Activated CD8-positive, alpha-beta T cell treated with anti-CD3 and anti-CD28 coated beads for 36 hours (primary cell): ENCODE measurements around the gene NIN. TPM values are rescaled to one million over a fixed set of nuclear protein-coding genes. Genes with fewer than 3 reads are reported as not detected.

Experiments used
- ATAC-seq: fragments of 200-7000 bp; cut with Tn5 transposase; one replicate; pipeline ENCODE4 v1.10.0; 2021; ENCODE audit warnings: mild to moderate bottlenecking, moderate library complexity
- CTCF ChIA-PET: fragments of 350-600 bp; sonication (Branson Sonifier 250); formaldehyde crosslinking; loops from one replicate; lab custom pipeline; 2021; ENCODE audit warnings: antibody characterized with exemption; lab: Charles Lee
- POLR2A ChIA-PET: fragments of 350-600 bp; sonication (Branson Sonifier 250); formaldehyde crosslinking; loops from one replicate; lab custom pipeline; 2021; ENCODE audit warnings: antibody characterized with exemption; lab: Charles Lee
- DNase-seq: peaks from one replicate; pipeline ENCODE4 v3.0.0-alpha.2; 2020
- H3K27ac Mint-ChIP-seq: one replicate; pipeline ENCODE4 v1.8.0; 2021; ENCODE audit warnings: mild to moderate bottlenecking, mixed read lengths
- H3K27me3 Mint-ChIP-seq: one replicate; pipeline ENCODE4 v1.8.0; 2021; ENCODE audit warnings: mixed read lengths
- H3K36me3 Mint-ChIP-seq: one replicate; pipeline ENCODE4 v1.8.0; 2021; ENCODE audit warnings: low read depth, mixed read lengths
- H3K4me1 Mint-ChIP-seq: one replicate; pipeline ENCODE4 v1.8.0; 2021; ENCODE audit warnings: low read depth, mixed read lengths
- H3K4me3 Mint-ChIP-seq: one replicate; pipeline ENCODE4 v1.8.0; 2021; ENCODE audit warnings: mild to moderate bottlenecking, moderate library complexity, mixed read lengths
- H3K9me3 Mint-ChIP-seq: one replicate; pipeline ENCODE4 v1.8.0; 2021; ENCODE audit warnings: mixed read lengths
- CTCF ChIP-seq: fragments of 200-600 bp; IDR thresholded peaks from one replicate; pipeline ENCODE4 v1.8.0; 2022; ENCODE audit warnings: antibody characterized with exemption, mild to moderate bottlenecking
- intact Hi-C: fragments of 100-400 bp; cut with micrococcal nuclease; formaldehyde crosslinking; loops from one replicate; pipeline ENCODE4 v1.10.0; 2022
- total RNA-seq, 2 experiments: library from RNA; stranded (reverse); gene quantifications; one replicate each; pipeline ENCODE4 v1.2.3, GENCODE V29; 2021

The NIN gene
- total RNA-seq, 2 experiments from 2014 or later: 71.9 to 72.8 TPM

DNA sequence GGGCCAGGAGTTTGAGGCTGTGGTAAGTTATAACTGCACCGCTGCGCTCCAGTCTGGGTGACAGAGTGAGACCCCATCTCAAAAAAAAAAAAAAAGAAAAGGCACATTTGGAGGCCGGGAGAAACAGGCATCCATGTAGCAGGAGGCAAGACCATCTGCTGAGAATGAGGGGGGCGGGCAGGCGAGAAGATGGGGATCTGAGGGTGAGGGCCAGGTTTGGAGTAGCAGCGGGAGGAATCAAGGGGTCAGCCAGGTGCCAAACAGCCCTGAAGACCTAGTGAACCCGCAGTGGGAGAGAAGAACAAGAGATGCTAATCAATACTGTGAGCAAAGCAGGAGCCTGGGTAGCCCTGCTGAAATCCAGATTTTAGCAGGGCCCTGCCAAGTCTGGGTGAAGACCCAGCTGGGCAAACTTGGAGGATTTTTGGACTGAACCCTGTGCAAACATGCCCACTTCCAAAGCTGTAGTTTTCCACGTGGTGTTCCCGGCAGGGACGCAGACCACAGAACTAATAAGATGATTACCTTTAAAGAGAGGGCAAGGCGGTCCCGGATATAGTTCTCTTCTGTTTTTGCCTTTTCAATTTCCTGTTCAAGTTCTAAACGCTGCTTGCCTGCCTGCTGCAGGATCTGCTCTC is 61.0 kb downstream of the NIN start:
- CTCF ChIA-PET: interaction anchor here (0.7 to 9.5 kb wide), 3 partner anchors 8 to 407 kb away, joined by 3 to 208 read pairs (median 4); no protein-coding TSS in a partner anchor
- H3K27ac Mint-ChIP-seq: no peak overlapping the region
- intact Hi-C loops: loop anchor here (5.0 to 10.0 kb wide), 2 partner anchors 95 to 168 kb away; no protein-coding TSS in a partner anchor

GRCh38 chr14:50768680-50769079 is 62.3 kb downstream of the NIN start:
- POLR2A ChIA-PET: no interaction called here
- H3K36me3 Mint-ChIP-seq: peaks cover 65% of the 10 kb centered on the region
- H3K4me3 Mint-ChIP-seq: no peak overlapping the region
- CTCF ChIA-PET: interaction anchor here (0.9 to 1.3 kb wide), 2 partner anchors 8 to 150 kb away, joined by 3 to 6 read pairs; no protein-coding TSS in a partner anchor
- intact Hi-C loops: loop anchor here (10.0 kb wide), 1 partner anchor 94 kb away; no protein-coding TSS in a partner anchor
- no peak for TF ChIP-seq CTCF
- H3K27me3 Mint-ChIP-seq: no peaks in the 10 kb centered on the region
- no peaks in the 10 kb centered on the region for H3K9me3 Mint-ChIP-seq
- ATAC-seq: no peak
- H3K4me1 Mint-ChIP-seq: peaks cover 29% of the 10 kb centered on the region
- H3K27ac Mint-ChIP-seq: peak overlapping the region; percentile 66
- no peak for DNase-seq

More for the DNA sequence above, 61.0 kb downstream of the NIN start:
- no peak for DNase-seq
- ATAC-seq: no peak
- POLR2A ChIA-PET: interaction anchor here (0.8 to 1.0 kb wide), 2 partner anchors 102 to 140 kb away, joined by 3 read pairs; partner anchors contain the start of gene SAV1
- Mint-ChIP-seq H3K4me3 (no peak overlapping the region), H3K4me1 (peaks cover 32% of the 10 kb centered on the region), H3K9me3 (no peaks in the 10 kb centered on the region), H3K36me3 (peaks cover 64% of the 10 kb centered on the region), H3K27me3 (no peaks in the 10 kb centered on the region)
- TF ChIP-seq CTCF: no peak

- H3K27ac Mint-ChIP-seq: peak overlapping the region; percentile 77
- H3K4me1 Mint-ChIP-seq: peaks cover 49% of the 10 kb centered on the region
- no peak for DNase-seq
- intact Hi-C loops: loop anchor here (10.0 kb wide), 1 partner anchor 92 kb away; no protein-coding TSS in a partner anchor
- H3K4me3 Mint-ChIP-seq: no peak overlapping the region
- CTCF ChIA-PET: interaction anchor here (0.6 to 11.8 kb wide), 8 partner anchors 8 to 228 kb away, joined by 3 to 208 read pairs (median 4); no protein-coding TSS in a partner anchor
- peaks cover 71% of the 10 kb centered on the region for H3K36me3 Mint-ChIP-seq
- no peaks in the 10 kb centered on the region for H3K9me3 Mint-ChIP-seq
- no peak for ATAC-seq
- POLR2A ChIA-PET: interaction anchor here (0.8 to 2.1 kb wide), 3 partner anchors 12 to 98 kb away, joined by 3 to 5 read pairs (median 3); partner anchors contain the start of gene SAV1
- no peak for TF ChIP-seq CTCF
- no peaks in the 10 kb centered on the region for H3K27me3 Mint-ChIP-seq
These were observed 64.5 kb downstream of the NIN start for GRCh38 chr14:50766338-50766886.

- Mint-ChIP-seq H3K36me3 (peaks cover 66% of the 10 kb centered on the region), H3K4me3 (no peak overlapping the region), H3K9me3 (no peaks in the 10 kb centered on the region), H3K27ac (no peak overlapping the region), H3K27me3 (no peaks in the 10 kb centered on the region), H3K4me1 (peaks cover 50% of the 10 kb centered on the region)
- TF ChIP-seq CTCF: no peak
- ChIA-PET POLR2A (interaction anchor here (0.7 to 2.8 kb wide), 4 partner anchors 9 to 95 kb away, joined by 3 to 11 read pairs (median 8); partner anchors contain the start of gene SAV1), CTCF (interaction anchor here (1.2 to 11.8 kb wide), 11 partner anchors 11 to 222 kb away, joined by 4 to 208 read pairs (median 7); no protein-coding TSS in a partner anchor)
- no peak for ATAC-seq
- DNase-seq: no peak
- intact Hi-C loops: loop anchor here (10.0 kb wide), 1 partner anchor 89 kb away; no protein-coding TSS in a partner anchor
These were observed 67.5 kb downstream of the NIN start for GRCh38 chr14:50763382-50764007.
